Right lobe of liver (tissue), 6 donors: ENCODE results near the gene SMARCA2. TPM values are rescaled to one million over a fixed set of nuclear protein-coding genes. Genes with fewer than 3 reads are reported as not detected.
A peak's percentile ranks its signal among the peaks of the same experiment; 100 is the strongest.

Source experiments
- ATAC-seq, 4 donors: fragments of 200-7000 bp; cut with Tn5 transposase; one replicate each; pipeline ENCODE4 v1.9.1; 2020; ENCODE audit warnings: mild to moderate bottlenecking in 4 of 4, moderate library complexity in 4 of 4
- DNase-seq, 3 donors: peaks; one replicate each; pipeline ENCODE4 v3.0.0-alpha.2; 2020
- H3K27ac ChIP-seq, 3 donors: fragments of 200-600 bp; one replicate each; pipeline ENCODE4 v1.8.0; 2022
- H3K27me3 ChIP-seq, 2 donors: fragments of 200-600 bp; one replicate each; pipeline ENCODE4 v1.8.0; 2022
- H3K36me3 ChIP-seq, 4 donors: fragments of 200-600 bp; sonication (generic) in 1 of 4; one replicate each; pipeline versions ENCODE4 v1.5.1 to v1.8.0; 2017 to 2022; ENCODE audit warnings: control low read depth in 1 of 4
- H3K4me1 ChIP-seq, 4 donors: fragments of 200-600 bp; sonication (generic) in 1 of 4; one replicate each; pipeline versions ENCODE4 v1.5.1 to v1.8.0; 2017 to 2022; ENCODE audit warnings: control low read depth in 1 of 4
- H3K4me3 ChIP-seq, 3 donors: fragments of 200-600 bp; one replicate each; pipeline ENCODE4 v1.8.0; 2022
- H3K9me3 ChIP-seq, 4 donors: fragments of 200-600 bp; sonication (generic) in 1 of 4; one replicate each; pipeline versions ENCODE4 v1.5.1 to v1.8.0; 2017 to 2022; ENCODE audit warnings: control low read depth in 1 of 4
- POLR2A ChIP-seq: fragments of 450-650 bp; IDR thresholded peaks from one replicate; pipeline ENCODE4 v1.6.1; 2017; ENCODE audit warnings: antibody characterized with exemption, mild to moderate bottlenecking
- WGBS: methylation state at CpG from one replicate; pipeline ENCODE4 v1.1.6; 2018; ENCODE audit warnings: low coverage, low lambda C conversion rate; ENCODE audit not compliant: insufficient coverage; ENCODE audit errors: missing lambda C conversion rate; 5-methylcytosine and 5-hydroxymethylcytosine counted together
- intact Hi-C, 2 donors: fragments of 100-400 bp; cut with DNase I; formaldehyde crosslinking; loops; one replicate each; pipeline versions ENCODE4 v1.11.2 to v1.14.1; 2022
- total RNA-seq, 6 experiments: library from RNA; depleted of rRNA in 2 of 6; stranded (reverse); fragments of >200 nt in 2 of 6; fragmentation: NEBNext Ultra II Directional in 3 of 6; extraction: Animal tissue kit (Norgen Biotek cat#: 25700) in 3 of 6; gene quantifications; one replicate each; pipeline versions ENCODE4 v1.1.0 to v1.2.4, GENCODE V29; 2016 to 2023
- TF ChIP-seq, protein P1 (sequence below), 4 donors: fragments of 200-600 bp in 3 of 4; fragments of 450-650 bp in 1 of 4; IDR thresholded peaks; one replicate each; pipeline versions ENCODE4 v1.5.1 to v1.8.0; 2016 to 2022; ENCODE audit warnings: antibody characterized with exemption in 4 of 4, mild to moderate bottlenecking in 2 of 4
- donor health status: DM: no; HTN: yes; CAD: no.
- donor health status: DM: no; HTN: no; CAD: no.
- donor health status: DM: no; HTN: no; CAD: no.
- donor health status: DM: no; HTN: yes; CAD: no.
- donor health status: DM: no; HTN: yes; CAD: no.

Gene SMARCA2
- total RNA-seq, 6 experiments from 2014 or later, result 46.2 to 97.8 (median 62.4) TPM

DNA sequence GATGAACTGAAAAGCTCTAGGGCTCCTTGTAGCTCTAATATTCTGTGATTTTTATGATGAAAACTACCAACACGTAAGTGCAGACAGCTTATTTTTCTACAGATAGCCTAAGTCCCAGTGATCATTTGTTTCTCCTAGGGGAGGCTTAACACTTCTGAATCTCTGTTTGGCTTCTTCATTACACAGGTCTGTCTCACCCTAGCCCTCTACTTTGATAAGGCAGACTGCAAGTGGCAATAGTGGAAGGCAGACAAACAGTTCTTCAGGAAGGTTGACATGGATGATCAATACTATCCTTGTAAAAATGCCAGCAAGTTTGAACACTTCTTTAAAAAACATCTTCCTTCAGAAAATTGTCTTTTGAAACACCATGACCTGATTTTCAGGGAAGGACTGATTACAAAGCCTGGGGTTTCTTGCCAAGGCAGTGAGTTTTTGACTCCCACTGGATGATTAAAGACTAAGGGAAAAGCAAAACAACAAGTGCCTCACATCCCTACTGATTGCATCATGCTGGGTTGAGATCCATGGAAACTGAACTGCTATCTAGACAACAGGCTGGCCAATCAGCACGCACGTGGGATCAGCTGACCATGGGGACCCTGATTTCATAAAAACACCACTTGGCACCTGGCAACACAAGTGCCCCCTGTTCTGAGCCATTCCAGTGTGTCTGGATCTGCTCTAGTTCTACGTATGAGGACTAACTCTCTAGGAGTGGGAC, 212.2 kb downstream of the SMARCA2 start:
- WGBS, result 91% methylated on average over 4 of the region's 4 CpGs
- Histone ChIP-seq H3K27ac (no peak overlapping the region), H3K4me3 (no peak overlapping the region), H3K9me3 (no peaks in the 10 kb centered on the region), H3K4me1 (no peaks in the 10 kb centered on the region), H3K36me3 (no peaks in the 10 kb centered on the region), H3K27me3 (no peaks in the 10 kb centered on the region)
- TF ChIP-seq POLR2A, result no peak
- TF ChIP-seq, protein P1, sequence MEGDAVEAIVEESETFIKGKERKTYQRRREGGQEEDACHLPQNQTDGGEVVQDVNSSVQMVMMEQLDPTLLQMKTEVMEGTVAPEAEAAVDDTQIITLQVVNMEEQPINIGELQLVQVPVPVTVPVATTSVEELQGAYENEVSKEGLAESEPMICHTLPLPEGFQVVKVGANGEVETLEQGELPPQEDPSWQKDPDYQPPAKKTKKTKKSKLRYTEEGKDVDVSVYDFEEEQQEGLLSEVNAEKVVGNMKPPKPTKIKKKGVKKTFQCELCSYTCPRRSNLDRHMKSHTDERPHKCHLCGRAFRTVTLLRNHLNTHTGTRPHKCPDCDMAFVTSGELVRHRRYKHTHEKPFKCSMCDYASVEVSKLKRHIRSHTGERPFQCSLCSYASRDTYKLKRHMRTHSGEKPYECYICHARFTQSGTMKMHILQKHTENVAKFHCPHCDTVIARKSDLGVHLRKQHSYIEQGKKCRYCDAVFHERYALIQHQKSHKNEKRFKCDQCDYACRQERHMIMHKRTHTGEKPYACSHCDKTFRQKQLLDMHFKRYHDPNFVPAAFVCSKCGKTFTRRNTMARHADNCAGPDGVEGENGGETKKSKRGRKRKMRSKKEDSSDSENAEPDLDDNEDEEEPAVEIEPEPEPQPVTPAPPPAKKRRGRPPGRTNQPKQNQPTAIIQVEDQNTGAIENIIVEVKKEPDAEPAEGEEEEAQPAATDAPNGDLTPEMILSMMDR (IDR thresholded peaks at IDR 0.05), result no peak
- DNase-seq (no peak), ATAC-seq (no peak)
- intact Hi-C loops, result no loop called here

DNA sequence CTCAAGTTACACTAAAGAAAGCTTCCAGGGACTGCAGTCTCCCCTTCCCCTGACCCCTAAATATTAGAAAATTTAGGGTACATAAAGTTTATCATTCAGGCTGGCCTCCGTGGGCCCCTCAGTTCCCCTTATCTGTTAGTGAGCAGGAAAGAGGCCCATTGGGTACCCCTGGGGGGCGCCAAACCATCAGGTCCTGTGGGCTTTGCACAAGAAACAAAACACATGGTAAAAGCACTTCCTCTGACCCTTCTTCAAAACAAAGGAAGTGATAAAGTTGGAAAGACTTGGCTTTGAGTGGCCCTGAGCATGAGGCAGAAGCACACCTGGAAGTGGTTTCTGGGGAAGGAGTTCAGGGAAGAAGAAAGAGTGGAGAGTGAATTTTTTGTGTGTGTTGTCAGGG, 213.0 kb downstream of the SMARCA2 start:
- H3K27ac ChIP-seq, result no peak overlapping the region
- intact Hi-C loops, result no loop called here
- TF ChIP-seq, protein P1 (IDR thresholded peaks at IDR 0.05), result peak in 3 of 4 donors; percentile 16 to 44 (median 27)
- TF ChIP-seq POLR2A, result no peak
- no peaks in the 10 kb centered on the region for H3K4me1 ChIP-seq
- no peaks in the 10 kb centered on the region for H3K27me3 ChIP-seq
- H3K4me3 ChIP-seq, result no peak overlapping the region
- peak in 2 of 4 donors; percentile 40 to 45 for ATAC-seq
- 62% methylated on average over 2 of the region's 2 CpGs for WGBS
- DNase-seq, result no peak
- no peaks in the 10 kb centered on the region for H3K36me3 ChIP-seq
- H3K9me3 ChIP-seq, result no peaks in the 10 kb centered on the region

DNA sequence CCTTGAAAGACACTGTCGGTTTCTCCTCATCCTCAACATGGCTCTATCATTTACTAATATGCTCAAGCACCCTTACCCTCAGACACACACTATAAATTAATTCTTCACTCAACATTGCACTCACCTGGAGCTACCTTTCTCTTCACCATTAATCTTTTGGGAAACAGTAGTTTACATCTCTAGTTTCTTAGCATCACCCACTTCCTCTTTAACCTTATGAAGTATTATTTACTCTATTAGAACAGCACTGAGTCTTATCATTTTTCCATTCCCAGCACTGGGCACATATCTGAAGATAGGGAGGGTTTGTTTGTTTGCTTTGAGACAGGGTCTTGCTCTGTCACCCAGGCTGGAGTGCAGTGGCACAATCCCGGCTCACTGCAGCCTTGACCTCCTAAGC, 213.5 kb downstream of the SMARCA2 start:
- no peak overlapping the region for H3K4me3 ChIP-seq
- H3K9me3 ChIP-seq, result no peaks in the 10 kb centered on the region
- H3K27me3 ChIP-seq, result no peaks in the 10 kb centered on the region
- H3K36me3 ChIP-seq, result no peaks in the 10 kb centered on the region
- 70% methylated on average over 2 of the region's 2 CpGs for WGBS
- intact Hi-C loops, result no loop called here
- DNase-seq, result no peak
- TF ChIP-seq POLR2A, result no peak
- TF ChIP-seq, protein P1 (IDR thresholded peaks at IDR 0.05), result no peak
- H3K4me1 ChIP-seq, result no peaks in the 10 kb centered on the region
- H3K27ac ChIP-seq, result no peak overlapping the region
- ATAC-seq, result no peak

DNA sequence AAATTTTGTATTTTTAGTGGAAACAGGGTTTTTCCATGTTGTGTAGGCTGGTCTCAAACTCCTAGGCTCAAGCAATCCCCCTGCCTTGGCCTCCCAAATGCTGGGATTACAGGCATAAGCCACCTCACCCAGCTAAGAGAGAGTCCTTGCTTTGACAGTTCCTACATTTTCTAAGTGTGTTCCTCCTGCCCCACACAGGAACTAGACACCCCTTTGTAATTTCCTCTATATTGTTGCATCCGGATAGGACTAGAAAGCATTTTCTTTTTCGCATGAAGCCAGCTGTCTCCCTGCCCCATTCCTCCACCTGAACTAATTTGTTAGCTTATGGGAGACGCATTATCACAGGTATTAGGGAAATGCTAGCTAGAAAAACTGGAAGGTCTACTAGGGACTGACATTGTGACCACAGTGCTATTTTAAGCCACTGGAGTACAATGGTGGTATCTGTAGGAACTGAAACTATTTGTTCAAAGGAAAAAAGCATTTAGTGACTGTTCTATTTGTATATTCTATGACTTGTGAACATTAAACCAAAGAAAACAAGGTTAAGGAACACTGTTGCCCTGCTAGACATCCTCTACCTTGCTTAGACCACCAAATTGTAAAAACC, 214.1 kb downstream of the SMARCA2 start:
- no peaks in the 10 kb centered on the region for H3K4me1 ChIP-seq
- no peaks in the 10 kb centered on the region for H3K36me3 ChIP-seq
- no peak for TF ChIP-seq POLR2A
- TF ChIP-seq, protein P1 (IDR thresholded peaks at IDR 0.05), result no peak
- no peak overlapping the region for H3K27ac ChIP-seq
- DNase-seq (no peak), ATAC-seq (peak; percentile 31 to 58 (median 47))
- 50% methylated on average over 3 of the region's 3 CpGs for WGBS
- no peaks in the 10 kb centered on the region for H3K9me3 ChIP-seq
- no peak overlapping the region for H3K4me3 ChIP-seq
- H3K27me3 ChIP-seq, result no peaks in the 10 kb centered on the region
- intact Hi-C loops, result no loop called here
